Fibroblast of lung (primary cell): ENCODE data around the gene IPO5. TPM values are rescaled to one million over a fixed set of nuclear protein-coding genes. Genes with fewer than 3 reads are reported as not detected.

Experiments
- DNase-seq, 2 donors: peaks; one replicate each; pipeline versions ENCODE4 v3.0.0 to v3.0.0-alpha.2; 2010; ENCODE audit warnings: low read depth in 2 of 2
- H2AFZ ChIP-seq: 2 replicates; pipeline ENCODE4 v1.5.1; 2012; ENCODE audit warnings: low read length, control low read depth, inconsistent platforms
- H3K27ac ChIP-seq: 2 replicates; pipeline ENCODE4 v1.5.1; 2011; ENCODE audit warnings: low read length, control low read depth; ENCODE audit not compliant: insufficient read depth
- H3K27me3 ChIP-seq: 2 replicates; pipeline ENCODE4 v1.5.1; 2011; ENCODE audit warnings: mild to moderate bottlenecking, low read length; ENCODE audit not compliant: control insufficient read depth, insufficient read depth
- H3K36me3 ChIP-seq: 2 replicates; pipeline ENCODE4 v1.5.1; 2011; ENCODE audit warnings: low read length; ENCODE audit not compliant: control insufficient read depth, insufficient read depth
- H3K4me1 ChIP-seq: 2 replicates; pipeline ENCODE4 v1.5.1; 2011; ENCODE audit warnings: low read length; ENCODE audit not compliant: control insufficient read depth, insufficient read depth; ENCODE audit errors: extremely low read depth
- H3K4me2 ChIP-seq: 2 replicates; pipeline ENCODE4 v1.5.1; 2011; ENCODE audit warnings: low read length, control low read depth; ENCODE audit not compliant: insufficient read depth; ENCODE audit errors: extremely low read depth
- H3K4me3 ChIP-seq, 4 experiments: fragments of 200-600 bp in 1 of 4; sonication (generic) in 1 of 4; replicated peaks in 1 of 4; 2 replicates each; pipeline ENCODE4 v1.5.1; 2011 to 2016; ENCODE audit warnings: low read length in 4 of 4, low read depth in 3 of 4, mild to moderate bottlenecking in 3 of 4, control low read depth in 2 of 4, inconsistent platforms in 1 of 4, mixed read lengths in 1 of 4; ENCODE audit not compliant: insufficient read depth in 1 of 4; ENCODE audit errors: control extremely low read depth in 1 of 4
- H3K79me2 ChIP-seq: 2 replicates; pipeline ENCODE4 v1.5.1; 2012; ENCODE audit warnings: mild to moderate bottlenecking, low read length, inconsistent platforms; ENCODE audit not compliant: control insufficient read depth, insufficient read depth
- H3K9ac ChIP-seq: 2 replicates; pipeline ENCODE4 v1.5.1; 2011; ENCODE audit warnings: mild to moderate bottlenecking, low read length, control low read depth; ENCODE audit not compliant: insufficient read depth
- H3K9me3 ChIP-seq: 2 replicates; pipeline ENCODE4 v1.5.1; 2012; ENCODE audit warnings: low read depth, low read length; ENCODE audit not compliant: control insufficient read depth, insufficient read depth
- H4K20me1 ChIP-seq: 2 replicates; pipeline ENCODE4 v1.5.1; 2011; ENCODE audit warnings: low read length; ENCODE audit not compliant: control insufficient read depth, insufficient read depth; ENCODE audit errors: extremely low read depth
- CTCF ChIP-seq, 2 donors: IDR thresholded peaks in 1 of 2; conservative IDR thresholded peaks in 1 of 2; 1 replicate in 1 of 2; 2 replicates in 1 of 2; pipeline ENCODE4 v1.5.1; 2011 to 2012; ENCODE audit warnings: low read length in 2 of 2, control low read depth in 1 of 2, inconsistent platforms in 1 of 2, low read depth in 1 of 2, mild to moderate bottlenecking in 1 of 2
- EZH2 ChIP-seq: IDR thresholded peaks from 2 replicates; pipeline ENCODE4 v1.5.1; 2012; ENCODE audit warnings: low read length, control low read depth, mild to moderate bottlenecking; ENCODE audit errors: missing control alignments
- polyA plus RNA-seq, 2 donors: library from polyadenylated mRNA; depleted of rRNA in 1 of 2; stranded (reverse) in 1 of 2; unstranded in 1 of 2; fragments of >200 nt; gene quantifications; 2 replicates each; pipeline ENCODE4 v1.2.1, GENCODE V29; 2011 to 2012; ENCODE audit warnings: missing spikeins in 1 of 2
- total RNA-seq: library from RNA; depleted of rRNA; stranded (reverse); fragments of >200 nt; gene quantifications from 2 replicates; pipeline ENCODE4 v1.2.1, GENCODE V29; 2014

The IPO5 gene
- total and polyA plus RNA-seq, 2 donors (not counting 1 experiment from before 2014, with no cell fraction given) = 152 to 240 TPM

- Histone ChIP-seq H3K4me1 (peaks cover 8% of the 10 kb centered on the region), H3K27me3 (no peaks in the 10 kb centered on the region), H2AFZ (no peak overlapping the region), H3K9ac (no peak overlapping the region), H3K9me3 (no peaks in the 10 kb centered on the region), H3K4me2 (no peak overlapping the region), H3K36me3 (peaks cover 2% of the 10 kb centered on the region), H3K4me3 (no peak overlapping the region), H3K27ac (no peak overlapping the region), H4K20me1 (no peaks in the 10 kb centered on the region), H3K79me2 (no peaks in the 10 kb centered on the region)
- TF ChIP-seq CTCF (conservative IDR thresholded peaks at IDR 0.05 in 1 of 2, IDR thresholded peaks at IDR 0.05 in 1 of 2; ENCODE audit: low read depth in 1 of 2, low read length in 2 of 2) (no peak), EZH2 (no peak)
- DNase-seq = peak in 1 of 2 donors; percentile 76
These were observed 72.1 kb downstream of the IPO5 start for GRCh38 chr13:98025480-98026025.

GRCh38 chr13:98026457-98026857 lies 73.0 kb downstream of the IPO5 start:
- Histone ChIP-seq H3K9ac (no peak overlapping the region), H3K27me3 (no peaks in the 10 kb centered on the region), H3K4me1 (peaks cover 8% of the 10 kb centered on the region), H3K27ac (no peak overlapping the region), H3K4me3 (no peak overlapping the region), H4K20me1 (no peaks in the 10 kb centered on the region), H2AFZ (no peak overlapping the region), H3K4me2 (no peak overlapping the region), H3K79me2 (no peaks in the 10 kb centered on the region), H3K36me3 (peaks cover 2% of the 10 kb centered on the region), H3K9me3 (no peaks in the 10 kb centered on the region)
- TF ChIP-seq EZH2 = no peak
- no peak for TF ChIP-seq CTCF (conservative IDR thresholded peaks at IDR 0.05 in 1 of 2, IDR thresholded peaks at IDR 0.05 in 1 of 2; ENCODE audit: low read depth in 1 of 2, low read length in 2 of 2)
- peak; percentile 8 to 64 for DNase-seq

- no peak for TF ChIP-seq CTCF (conservative IDR thresholded peaks at IDR 0.05 in 1 of 2, IDR thresholded peaks at IDR 0.05 in 1 of 2; ENCODE audit: low read depth in 1 of 2, low read length in 2 of 2)
- no peak for TF ChIP-seq EZH2
- DNase-seq = no peak
These were observed 78.7 kb downstream of the IPO5 start for GRCh38 chr13:98032168-98032567.

More at GRCh38 chr13:98032168-98032567, 78.7 kb downstream of the IPO5 start:
- no peaks in the 10 kb centered on the region for H4K20me1 ChIP-seq
- H3K9ac ChIP-seq = no peak overlapping the region
- no peaks in the 10 kb centered on the region for H3K36me3 ChIP-seq
- H3K9me3 ChIP-seq = no peaks in the 10 kb centered on the region
- no peak overlapping the region for H3K4me2 ChIP-seq
- H3K27ac ChIP-seq = no peak overlapping the region
- H3K79me2 ChIP-seq = no peaks in the 10 kb centered on the region
- no peak overlapping the region for H2AFZ ChIP-seq
- no peak overlapping the region for H3K4me3 ChIP-seq
- no peaks in the 10 kb centered on the region for H3K4me1 ChIP-seq
- no peaks in the 10 kb centered on the region for H3K27me3 ChIP-seq
